ENCODE data around the gene PKP4. TPM values are rescaled to one million over a fixed set of nuclear protein-coding genes. Genes with fewer than 3 reads are reported as not detected.
A peak's percentile ranks its signal among the peaks of the same experiment; 100 is the strongest.

Gene PKP4
- total RNA-seq, 1 experiment from 2014 or later, result 52.0 TPM

DNA sequence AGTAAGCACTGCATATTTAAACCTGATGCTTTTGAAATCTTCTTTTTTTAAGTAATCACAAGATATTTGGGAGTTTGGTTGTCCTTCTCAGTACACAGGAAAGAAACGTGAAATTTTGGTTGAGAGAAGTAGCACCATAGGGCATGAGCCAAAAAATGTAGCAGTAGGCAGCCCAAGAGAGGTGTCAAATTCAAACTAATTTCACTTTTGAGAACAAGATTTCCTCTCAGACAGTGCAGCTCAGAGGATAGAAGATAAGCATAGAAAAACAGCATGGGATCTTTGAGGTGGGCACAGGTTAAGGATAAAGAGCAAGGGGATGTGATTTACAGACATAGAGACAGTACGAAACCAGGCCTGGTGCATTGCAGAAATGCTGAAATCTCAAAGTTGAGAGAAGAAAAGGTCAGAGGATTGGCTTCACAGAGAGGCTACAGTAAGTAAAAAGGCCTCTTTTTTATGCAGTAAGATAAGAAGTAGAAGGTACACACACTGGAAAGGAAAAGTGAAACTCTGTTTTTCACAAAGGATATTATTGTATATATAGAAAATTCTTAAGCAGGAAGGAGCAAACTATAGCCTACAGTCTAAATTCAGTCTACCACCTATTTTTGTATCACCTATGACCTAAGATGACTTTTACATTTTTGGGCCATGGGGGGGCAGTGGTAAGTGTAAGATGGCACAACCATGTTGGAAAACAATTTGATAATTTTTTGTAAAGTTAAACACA lies 89.8 kb downstream of the PKP4 start:
- H3K56ac ChIP-seq (ENCODE audit: insufficient read length, low read depth, low read length), result no peak overlapping the region
- H2AFZ ChIP-seq (ENCODE audit: low read length), result no peak overlapping the region
- Mint-ChIP-seq H3K9me3 (no peaks in the 10 kb centered on the region), H3K27ac (peak overlapping the region in 2 of 3 experiments; percentile 12 to 33; a peak in 2 of 7 replicates), H3K27me3 (ENCODE audit: low read depth) (no peaks in the 10 kb centered on the region), H3K36me3 (ENCODE audit: insufficient read depth in 1 of 3, low read depth in 3 of 3) (peaks cover 3 to 25% (median 4%) of the 10 kb centered on the region in 3 experiments; a peak in 5 of 7 replicates), H3K4me3 (no peak overlapping the region), H3K4me1 (peaks cover 5 to 8% of the 10 kb centered on the region in 2 experiments; a peak in 2 of 4 replicates)
- H4K5ac ChIP-seq (ENCODE audit: insufficient read length, low read depth, low read length), result no peak overlapping the region
- no peaks in the 10 kb centered on the region for H3K9me3 ChIP-seq (ENCODE audit: control insufficient read depth, low read depth, low read length)
- no peak overlapping the region for H3K23ac ChIP-seq (ENCODE audit: insufficient read length, low read depth, low read length)
- TF ChIP-seq CTCF (conservative IDR thresholded peaks at IDR 0.05), result no peak
- no peak overlapping the region for H2BK5ac ChIP-seq (ENCODE audit: insufficient read length, low read length)
- H2BK20ac ChIP-seq (ENCODE audit: low read depth, low read length, poor library complexity, severe bottlenecking), result no peak overlapping the region
- H3K79me2 ChIP-seq (ENCODE audit: insufficient read depth, low read length), result no peaks in the 10 kb centered on the region
- no peaks in the 10 kb centered on the region for H3K4me1 ChIP-seq (ENCODE audit: insufficient read depth, low read length)
- H3K9ac ChIP-seq (ENCODE audit: extremely low read depth, insufficient read length, low read length), result no peak overlapping the region
- no peak for DNase-seq
- H3K14ac ChIP-seq (ENCODE audit: insufficient read depth, low read length), result no peak overlapping the region
- no peak overlapping the region for H3T11ph ChIP-seq (ENCODE audit: low read length)
- no peaks in the 10 kb centered on the region for H3K23me2 ChIP-seq (ENCODE audit: insufficient read length, low read depth, low read length, poor library complexity, severe bottlenecking)
- H4K20me1 ChIP-seq (ENCODE audit: control insufficient read depth, insufficient read depth, insufficient read length), result no peaks in the 10 kb centered on the region
- no peaks in the 10 kb centered on the region for H3K27me3 ChIP-seq (ENCODE audit: insufficient read depth, low read length)
- H2BK120ac ChIP-seq (ENCODE audit: low read depth, low read length, poor library complexity, severe bottlenecking), result no peak overlapping the region
- H2AK5ac ChIP-seq (ENCODE audit: insufficient read length, low read length), result no peak overlapping the region
- peaks cover 3% of the 10 kb centered on the region for H3K79me1 ChIP-seq (ENCODE audit: insufficient read depth, low read depth, low read length, poor library complexity, severe bottlenecking)
- no peak overlapping the region for H3K18ac ChIP-seq (ENCODE audit: insufficient read length, low read depth, low read length)
- H3K4me2 ChIP-seq (ENCODE audit: insufficient read depth, insufficient read length, low read length), result no peak overlapping the region
- H2BK12ac ChIP-seq (ENCODE audit: insufficient read length, low read depth, low read length), result no peak overlapping the region
- H2BK15ac ChIP-seq (ENCODE audit: low read depth, low read length), result no peak overlapping the region
- no peak overlapping the region for H4K8ac ChIP-seq (replicated peaks; ENCODE audit: insufficient read length, low read depth, low read length)
- no peak overlapping the region for H4K91ac ChIP-seq (ENCODE audit: insufficient read length, low read depth, low read length)
- H3K27ac ChIP-seq (ENCODE audit: insufficient read length, low read depth, low read length), result no peak overlapping the region
- WGBS (ENCODE audit: extremely low coverage, insufficient read length, low lambda C conversion rate), result no CpG with 5 or more reads among the region's 2 CpGs
- no peak overlapping the region for H3K4ac ChIP-seq (ENCODE audit: low read depth, low read length)
